Measurements from ENCODE around the gene SPATA6L. TPM values are rescaled to one million over a fixed set of nuclear protein-coding genes. Genes with fewer than 3 reads are reported as not detected.
A peak's percentile ranks its signal among the peaks of the same experiment; 100 is the strongest.

SPATA6L gene
- total and polyA plus RNA-seq, 2 of the 13 experiments (the other 11 are each of a cell fraction or from before 2014, with no cell fraction given), result 1.1 to 1.9 TPM

GRCh38 chr9:4662989-4663792, 3.1 kb downstream of the SPATA6L start (continued):
- no peak for TF ChIP-seq ZBTB40 (IDR thresholded peaks at IDR 0.05)
- no peak for TF ChIP-seq ZBTB40 (CRISPR knock-in tag; IDR thresholded peaks at IDR 0.05)
- no peak for TF ChIP-seq ZBTB46 (CRISPR knock-in tag; IDR thresholded peaks at IDR 0.05; ENCODE audit: borderline replicate concordance)
- TF ChIP-seq DRAP1 (CRISPR knock-in tag; IDR thresholded peaks at IDR 0.05), result peak; percentile 28
- TF ChIP-seq FOXP1 (IDR thresholded peaks at IDR 0.05), result no peak
- peak; percentile 4; the same call in 1 of the 2 replicates for TF ChIP-seq FOXP1 (CRISPR knock-in tag; IDR thresholded peaks at IDR 0.05)
- TF ChIP-seq THRA (CRISPR knock-in tag; IDR thresholded peaks at IDR 0.05; ENCODE audit: borderline replicate concordance), result no peak
- no peak for TF ChIP-seq E2F1 (CRISPR knock-in tag; IDR thresholded peaks at IDR 0.05)
- no peak for TF ChIP-seq POGK (CRISPR knock-in tag; conservative IDR thresholded peaks at IDR 0.05)
- TF ChIP-seq ZSCAN22 (CRISPR knock-in tag; IDR thresholded peaks at IDR 0.05), result no peak
- no peak for TF ChIP-seq ASH2L (IDR thresholded peaks at IDR 0.05; ENCODE audit: insufficient read length, low read depth, low read length)
- no peak for TF ChIP-seq ZNF768 (CRISPR knock-in tag; IDR thresholded peaks at IDR 0.05)
- TF ChIP-seq BRD4 (CRISPR knock-in tag; IDR thresholded peaks at IDR 0.05), result no peak

All from HepG2 (cell line).